Caco-2 (cell line): ENCODE results near the gene KCNT2. TPM values are rescaled to one million over a fixed set of nuclear protein-coding genes. Genes with fewer than 3 reads are reported as not detected.

Experiments
- BruUV-seq: library from RNA; stranded (reverse); fragments of 400-500 nt; replicated peaks from 2 replicates; lab custom pipeline; 2021; lab: Mats Ljungman, UMichigan
- CTCF ChIA-PET: fragments of 300-600 bp; sonication (Branson Sonifier 250); formaldehyde crosslinking; loops from one replicate; lab custom pipeline; 2022; ENCODE audit warnings: antibody characterized with exemption; lab: Charles Lee
- POLR2A ChIA-PET: fragments of 300-600 bp; sonication (Branson Sonifier 250); formaldehyde crosslinking; loops from one replicate; lab custom pipeline; 2022; ENCODE audit warnings: antibody characterized with exemption; lab: Charles Lee
- DNase-seq, 2 experiments: peaks; one replicate each; pipeline versions ENCODE4 v3.0.0 to v3.0.0-alpha.2; 2020 to 2022
- H3K27me3 ChIP-seq: replicated peaks from 2 replicates; pipeline ENCODE4 v1.6.0; 2011; ENCODE audit warnings: low read length; ENCODE audit not compliant: control insufficient read depth, insufficient read depth
- H3K36me3 ChIP-seq: 2 replicates; pipeline ENCODE4 v1.5.1; 2011; ENCODE audit warnings: low read length; ENCODE audit not compliant: control insufficient read depth, insufficient read depth
- H3K4me1 ChIP-seq: fragments of 250-450 bp; sonication (Bioruptor Pico); 2 replicates; pipeline ENCODE4 v1.5.1; 2020; ENCODE audit warnings: mild to moderate bottlenecking
- H3K4me3 ChIP-seq: 2 replicates; pipeline ENCODE4 v1.5.1; 2011; ENCODE audit warnings: low read depth, mild to moderate bottlenecking, control low read depth, low read length
- H3K9me3 ChIP-seq: fragments of 250-450 bp; sonication (Bioruptor Pico); 2 replicates; pipeline ENCODE4 v1.5.1; 2020; ENCODE audit warnings: mild to moderate bottlenecking, moderate library complexity
- H3K27ac Mint-ChIP-seq: one replicate; pipeline ENCODE4 v1.8.0; 2022; ENCODE audit warnings: mixed read lengths; ENCODE audit not compliant: unreplicated experiment
- H3K27me3 Mint-ChIP-seq: one replicate; pipeline ENCODE4 v1.8.0; 2022; ENCODE audit warnings: mixed read lengths; ENCODE audit not compliant: insufficient read depth, unreplicated experiment
- H3K36me3 Mint-ChIP-seq: one replicate; pipeline ENCODE4 v1.8.0; 2022; ENCODE audit warnings: mild to moderate bottlenecking, mixed read lengths; ENCODE audit not compliant: insufficient read depth, unreplicated experiment
- H3K4me1 Mint-ChIP-seq: one replicate; pipeline ENCODE4 v1.8.0; 2022; ENCODE audit warnings: low read depth, mixed read lengths; ENCODE audit not compliant: unreplicated experiment
- H3K4me3 Mint-ChIP-seq: one replicate; pipeline ENCODE4 v1.8.0; 2022; ENCODE audit warnings: mild to moderate bottlenecking, moderate library complexity, mixed read lengths; ENCODE audit not compliant: unreplicated experiment
- H3K9me3 Mint-ChIP-seq: one replicate; pipeline ENCODE4 v1.8.0; 2022; ENCODE audit warnings: mixed read lengths; ENCODE audit not compliant: unreplicated experiment
- CTCF ChIP-seq, 2 experiments: fragments of 200-600 bp in 1 of 2; IDR thresholded peaks; 1 replicate in 1 of 2; 2 replicates in 1 of 2; pipeline versions ENCODE4 v1.5.1 to v1.8.0; 2011 to 2022; ENCODE audit warnings: antibody characterized with exemption in 1 of 2, control low read depth in 1 of 2, inconsistent platforms in 1 of 2, low read depth in 1 of 2, low read length in 1 of 2, mild to moderate bottlenecking in 1 of 2, moderate library complexity in 1 of 2; ENCODE audit not compliant: insufficient read depth in 1 of 2, severe bottlenecking in 1 of 2, unreplicated experiment in 1 of 2
- intact Hi-C: fragments of 100-400 bp; cut with micrococcal nuclease; formaldehyde crosslinking; loops from one replicate; pipeline ENCODE4 v1.10.0; 2022; ENCODE audit not compliant: unreplicated experiment
- total RNA-seq: library from RNA; stranded (reverse); gene quantifications from 2 replicates; pipeline ENCODE4 v1.2.3, GENCODE V29; 2022

The KCNT2 gene
- total RNA-seq, 1 experiment from 2014 or later, result not detected

GRCh38 chr1:196403803-196404690, 204.2 kb downstream of the KCNT2 start:
- H3K27me3 Mint-ChIP-seq, result no peaks in the 10 kb centered on the region
- intact Hi-C loops, result no loop called here
- DNase-seq, result no peak
- Histone ChIP-seq H3K4me3 (no peak overlapping the region), H3K27me3 (no peaks in the 10 kb centered on the region), H3K36me3 (no peaks in the 10 kb centered on the region), H3K4me1 (peaks cover 14% of the 10 kb centered on the region), H3K9me3 (no peaks in the 10 kb centered on the region)
- TF ChIP-seq CTCF (IDR thresholded peaks at IDR 0.05; ENCODE audit: insufficient read depth in 1 of 2, low read depth in 1 of 2, low read length in 1 of 2, severe bottlenecking in 1 of 2, unreplicated experiment in 1 of 2), result no peak
- ChIA-PET POLR2A (no interaction called here), CTCF (no interaction called here)
- H3K4me1 Mint-ChIP-seq, result peaks cover 7% of the 10 kb centered on the region
- no peaks in the 10 kb centered on the region for H3K36me3 Mint-ChIP-seq
- no peak overlapping the region for H3K4me3 Mint-ChIP-seq
- no peak overlapping the region for H3K27ac Mint-ChIP-seq
- no TSS peak for BruUV-seq
- no peaks in the 10 kb centered on the region for H3K9me3 Mint-ChIP-seq

GRCh38 chr1:196401891-196402290, 206.3 kb downstream of the KCNT2 start:
- no peak overlapping the region for H3K4me3 Mint-ChIP-seq
- no peaks in the 10 kb centered on the region for H3K27me3 Mint-ChIP-seq
- Histone ChIP-seq H3K4me3 (no peak overlapping the region), H3K4me1 (peaks cover 1% of the 10 kb centered on the region), H3K27me3 (no peaks in the 10 kb centered on the region), H3K9me3 (no peaks in the 10 kb centered on the region), H3K36me3 (no peaks in the 10 kb centered on the region)
- DNase-seq, result no peak
- no peaks in the 10 kb centered on the region for H3K36me3 Mint-ChIP-seq
- H3K27ac Mint-ChIP-seq, result no peak overlapping the region
- ChIA-PET POLR2A (no interaction called here), CTCF (no interaction called here)
- no peak for TF ChIP-seq CTCF (IDR thresholded peaks at IDR 0.05; ENCODE audit: insufficient read depth in 1 of 2, low read depth in 1 of 2, low read length in 1 of 2, severe bottlenecking in 1 of 2, unreplicated experiment in 1 of 2)
- intact Hi-C loops, result no loop called here
- no peaks in the 10 kb centered on the region for H3K4me1 Mint-ChIP-seq
- no peaks in the 10 kb centered on the region for H3K9me3 Mint-ChIP-seq
- no TSS peak for BruUV-seq

- no peak for DNase-seq
- H3K36me3 Mint-ChIP-seq, result no peaks in the 10 kb centered on the region
- TF ChIP-seq CTCF (IDR thresholded peaks at IDR 0.05; ENCODE audit: insufficient read depth in 1 of 2, low read depth in 1 of 2, low read length in 1 of 2, severe bottlenecking in 1 of 2, unreplicated experiment in 1 of 2), result no peak
- intact Hi-C loops, result no loop called here
- no peaks in the 10 kb centered on the region for H3K4me1 Mint-ChIP-seq
- ChIA-PET POLR2A (no interaction called here), CTCF (no interaction called here)
- H3K27ac Mint-ChIP-seq, result no peak overlapping the region
- no peaks in the 10 kb centered on the region for H3K9me3 Mint-ChIP-seq
- Histone ChIP-seq H3K27me3 (no peaks in the 10 kb centered on the region), H3K4me3 (no peak overlapping the region), H3K36me3 (no peaks in the 10 kb centered on the region), H3K4me1 (no peaks in the 10 kb centered on the region), H3K9me3 (no peaks in the 10 kb centered on the region)
- BruUV-seq, result no TSS peak
- no peaks in the 10 kb centered on the region for H3K27me3 Mint-ChIP-seq
- no peak overlapping the region for H3K4me3 Mint-ChIP-seq
Observed at GRCh38 chr1:196401452-196401833, 206.8 kb downstream of the KCNT2 start.
